Body of pancreas (tissue), 4 donors: ENCODE data around the gene PCMTD2. TPM values are rescaled to one million over a fixed set of nuclear protein-coding genes. Genes with fewer than 3 reads are reported as not detected.

ENCODE experiments used
- ATAC-seq: fragments of 150-250 bp; one replicate; pipeline ENCODE4 v1.9.1; 2016
- DNase-seq, 4 donors: peaks; one replicate each; pipeline ENCODE4 v3.0.0-alpha.2; 2019
- H3K27ac ChIP-seq, 4 donors: fragments of 200-600 bp; sonication (generic); 1 replicate in 3 of 4; 2 replicates in 1 of 4; pipeline versions ENCODE4 v1.5.1 to v1.6.1; 2016 to 2019; ENCODE audit warnings: mild to moderate bottlenecking in 1 of 4, mixed read lengths in 1 of 4, moderate library complexity in 1 of 4
- H3K27me3 ChIP-seq, 2 donors: fragments of 200-600 bp; sonication (generic); one replicate each; pipeline ENCODE4 v1.6.0; 2016; ENCODE audit warnings: mild to moderate bottlenecking in 1 of 2
- H3K36me3 ChIP-seq, 2 donors: fragments of 200-600 bp; sonication (generic); replicated peaks in 1 of 2; 2 replicates each; pipeline ENCODE4 v1.5.1; 2016; ENCODE audit warnings: low read depth in 2 of 2; ENCODE audit not compliant: insufficient read depth in 1 of 2
- H3K4me1 ChIP-seq: fragments of 200-600 bp; sonication (generic); one replicate; pipeline ENCODE4 v1.6.0; 2016
- H3K4me3 ChIP-seq, 2 donors: fragments of 200-600 bp; sonication (generic); 1 replicate in 1 of 2; 2 replicates in 1 of 2; pipeline ENCODE4 v1.5.1; 2016 to 2019
- H3K9me3 ChIP-seq, 3 donors: fragments of 200-600 bp; sonication (generic); 1 replicate in 2 of 3; 2 replicates in 1 of 3; pipeline ENCODE4 v1.5.1; 2016
- CTCF ChIP-seq, 7 experiments: fragments of 450-650 bp in 4 of 7; fragments of 200-600 bp in 3 of 7; sonication (generic) in 3 of 7; IDR thresholded peaks; one replicate each; pipeline ENCODE4 v1.5.1; 2016 to 2019; ENCODE audit warnings: antibody characterized with exemption in 7 of 7
- POLR2A ChIP-seq, 3 donors: fragments of 450-650 bp; IDR thresholded peaks; one replicate each; pipeline ENCODE4 v1.6.1; 2016; ENCODE audit warnings: antibody characterized with exemption in 3 of 3, mild to moderate bottlenecking in 2 of 3
- WGBS, 2 donors: methylation state at CpG; one replicate each; pipeline ENCODE4 v1.1.5; 2017; 5-methylcytosine and 5-hydroxymethylcytosine counted together
- intact Hi-C: fragments of 100-400 bp; cut with DNase I; formaldehyde crosslinking; loops from one replicate; pipeline ENCODE4 v1.15.1; 2023
- total RNA-seq, 2 donors: library from RNA; depleted of rRNA; stranded (reverse); fragments of >200 nt; gene quantifications; one replicate each; pipeline ENCODE4 v1.1.0, GENCODE V29; 2016

PCMTD2 gene
- total RNA-seq, 2 donors from 2014 or later, result 25.1 to 45.9 TPM

DNA sequence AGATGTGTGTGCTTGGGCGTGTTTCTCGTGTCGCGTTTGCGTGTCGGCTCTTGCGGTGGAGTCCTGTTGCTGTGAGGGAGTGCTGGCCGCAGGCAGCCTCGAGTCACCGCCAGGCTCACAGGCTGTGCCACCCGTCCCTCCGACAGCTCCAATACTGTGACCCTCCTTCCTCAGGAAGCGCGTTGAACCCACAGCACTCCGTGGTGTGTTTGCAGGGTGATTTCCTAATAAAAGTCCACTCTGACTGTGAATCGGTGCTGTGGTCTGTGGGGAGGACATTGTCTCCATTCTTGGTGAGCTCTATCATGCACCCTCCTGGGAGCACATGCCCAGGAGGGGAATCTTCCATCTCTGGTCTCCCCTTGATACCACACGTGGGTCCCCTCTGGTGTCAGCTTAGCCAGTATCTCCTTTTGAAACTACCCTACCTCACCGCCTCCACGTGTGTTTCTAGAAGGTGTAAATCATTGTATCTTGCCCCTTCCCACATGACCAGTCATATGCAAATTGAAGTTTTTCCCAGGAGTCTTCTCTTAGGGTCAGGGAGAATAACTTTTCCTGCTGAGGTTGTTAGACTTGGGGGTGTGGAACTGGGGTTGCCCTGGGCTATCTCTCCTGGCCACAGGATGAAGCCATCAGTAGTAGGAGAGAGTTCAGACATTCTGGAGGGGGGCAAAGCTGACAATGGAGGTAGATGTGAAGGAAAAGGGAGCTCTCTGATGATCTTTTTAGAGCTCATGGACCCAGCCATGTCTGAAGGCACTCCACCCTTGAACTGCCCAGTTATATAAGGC is 13.3 kb upstream of the PCMTD2 start:
- Histone ChIP-seq H3K9me3 (no peaks in the 10 kb centered on the region), H3K27ac (no peak overlapping the region), H3K36me3 (no peaks in the 10 kb centered on the region), H3K4me3 (no peak overlapping the region), H3K4me1 (no peaks in the 10 kb centered on the region), H3K27me3 (no peaks in the 10 kb centered on the region)
- DNase-seq (no peak), ATAC-seq (no peak)
- 73 to 79% methylated on average over 18 to 19 of the region's 19 CpGs for WGBS, 2 donors
- TF ChIP-seq POLR2A (IDR thresholded peaks at IDR 0.05) (no peak), CTCF (IDR thresholded peaks at IDR 0.05) (no peak)
- intact Hi-C loops, result no loop called here

DNA sequence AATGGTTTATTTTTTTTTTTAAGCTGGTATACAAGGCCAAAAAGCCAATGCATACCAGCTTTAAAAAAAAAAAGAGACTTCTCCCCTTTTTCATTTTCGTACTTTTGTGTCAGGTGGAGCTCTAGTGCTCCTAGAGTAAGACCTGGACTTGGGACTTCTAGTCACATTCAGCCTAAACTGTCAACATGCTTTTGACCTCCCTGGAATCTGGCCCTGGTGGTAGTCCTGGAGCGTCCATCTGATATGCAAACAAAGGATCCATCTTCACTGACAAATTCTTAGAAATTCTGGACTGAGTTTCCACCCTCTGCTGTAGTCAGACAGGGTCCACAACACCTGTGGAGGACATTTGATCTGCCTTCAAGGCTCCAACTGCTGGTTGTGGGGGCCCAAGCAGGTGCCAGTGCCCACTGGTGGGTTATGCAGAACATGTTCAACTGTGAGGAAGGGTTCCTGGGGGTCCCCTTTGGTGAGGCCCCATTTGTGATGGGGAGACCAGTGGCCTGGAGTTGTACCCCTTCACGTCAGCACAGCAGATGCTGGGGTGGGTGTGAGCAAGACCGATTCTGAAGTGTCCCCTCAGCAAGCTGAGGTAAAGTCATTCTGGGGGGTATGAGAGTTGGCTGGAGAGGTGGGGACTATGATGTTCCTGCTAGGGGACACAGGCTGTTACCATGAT is 12.6 kb upstream of the PCMTD2 start:
- 58 to 68% methylated on average over 4 of the region's 4 CpGs for WGBS, 2 donors
- TF ChIP-seq CTCF (IDR thresholded peaks at IDR 0.05) (no peak), POLR2A (IDR thresholded peaks at IDR 0.05) (no peak)
- no peaks in the 10 kb centered on the region for H3K27me3 ChIP-seq
- no peak overlapping the region for H3K4me3 ChIP-seq
- H3K4me1 ChIP-seq, result no peaks in the 10 kb centered on the region
- H3K27ac ChIP-seq, result no peak overlapping the region
- ATAC-seq (no peak), DNase-seq (no peak)
- no peaks in the 10 kb centered on the region for H3K36me3 ChIP-seq
- intact Hi-C loops, result no loop called here
- H3K9me3 ChIP-seq, result no peaks in the 10 kb centered on the region

DNA sequence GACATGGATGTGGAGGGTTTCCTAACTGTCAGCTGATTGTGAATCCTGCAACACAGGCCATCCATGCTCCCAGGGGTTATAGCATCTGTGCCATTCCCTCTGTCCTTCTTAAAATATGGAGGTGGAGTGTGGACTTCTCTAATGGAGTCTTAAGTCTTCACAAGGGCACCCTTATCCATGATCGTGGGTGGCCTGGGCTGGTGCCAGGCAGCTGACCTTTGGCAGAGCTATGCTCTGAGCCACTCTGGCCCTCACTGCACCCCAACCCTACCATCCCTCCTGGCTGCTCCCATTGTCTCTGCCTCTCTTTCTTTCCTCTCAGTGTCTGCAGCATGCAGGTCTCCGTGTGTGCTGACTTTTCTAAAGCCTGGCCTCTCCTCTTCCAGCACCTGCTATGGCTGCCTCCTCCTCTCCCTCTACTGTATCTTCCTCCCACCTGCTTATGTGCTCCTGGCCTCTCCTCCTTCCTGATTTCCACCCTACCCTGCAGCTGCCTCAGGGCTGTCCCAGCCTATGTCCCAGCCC is 11.2 kb upstream of the PCMTD2 start:
- no peak for ATAC-seq
- no peak for DNase-seq
- 23 to 31% methylated on average over 2 of the region's 2 CpGs for WGBS, 2 donors
- no peaks in the 10 kb centered on the region for H3K36me3 ChIP-seq
- H3K27me3 ChIP-seq, result no peaks in the 10 kb centered on the region
- H3K4me3 ChIP-seq, result no peak overlapping the region
- no peaks in the 10 kb centered on the region for H3K4me1 ChIP-seq
- intact Hi-C loops, result no loop called here
- no peaks in the 10 kb centered on the region for H3K9me3 ChIP-seq
- TF ChIP-seq CTCF (IDR thresholded peaks at IDR 0.05) (no peak), POLR2A (IDR thresholded peaks at IDR 0.05) (no peak)
- no peak overlapping the region for H3K27ac ChIP-seq

DNA sequence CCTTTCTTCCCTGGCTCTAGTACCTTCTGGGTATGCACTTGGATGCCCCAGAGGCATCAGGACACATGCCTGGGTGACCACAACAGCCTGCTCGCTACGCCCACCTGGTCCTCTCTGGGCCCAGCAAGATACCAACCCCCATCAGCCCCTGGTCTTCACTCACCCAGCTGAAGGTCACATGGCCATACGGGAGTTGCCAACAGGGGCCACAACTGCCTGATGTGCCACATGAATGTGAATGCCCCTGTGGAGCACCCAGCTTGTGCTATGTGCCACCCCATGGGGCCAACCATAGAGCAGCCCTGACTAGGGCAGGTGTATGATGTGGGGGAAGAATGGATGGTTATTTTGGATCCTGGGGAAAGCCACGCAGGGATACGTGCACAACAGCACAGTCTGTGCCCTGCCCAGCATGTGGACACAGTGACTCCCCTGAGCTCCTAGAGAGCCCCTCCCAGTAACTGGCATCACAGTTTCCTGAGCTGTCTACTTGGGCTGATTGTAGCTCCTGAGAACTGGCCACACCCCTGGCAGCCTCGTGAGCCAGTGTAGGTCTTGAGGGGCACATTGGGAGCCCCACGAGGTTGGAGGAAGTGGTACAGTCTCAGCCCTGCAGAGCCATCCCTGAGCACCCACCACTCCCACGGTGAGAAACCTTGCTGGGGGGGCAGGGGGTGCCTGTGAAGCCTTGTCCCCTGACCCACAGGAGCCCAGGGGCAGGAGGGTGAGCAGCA is 10.5 kb upstream of the PCMTD2 start:
- WGBS, 2 donors, result 46 to 61% methylated on average over 5 to 8 of the region's 8 CpGs
- Histone ChIP-seq H3K9me3 (no peaks in the 10 kb centered on the region), H3K4me3 (no peak overlapping the region), H3K4me1 (no peaks in the 10 kb centered on the region), H3K36me3 (no peaks in the 10 kb centered on the region), H3K27ac (no peak overlapping the region), H3K27me3 (no peaks in the 10 kb centered on the region)
- no peak for TF ChIP-seq POLR2A (IDR thresholded peaks at IDR 0.05)
- TF ChIP-seq CTCF (IDR thresholded peaks at IDR 0.05), result no peak
- DNase-seq, result no peak
- intact Hi-C loops, result no loop called here
- ATAC-seq, result no peak
